H1 (cell line): ENCODE measurements around the gene WDR37. TPM values are rescaled to one million over a fixed set of nuclear protein-coding genes. Genes with fewer than 3 reads are reported as not detected.

Source experiments
- CTCF ChIA-PET: fragments of 300-600 bp; sonication (Branson Sonifier 250); formaldehyde crosslinking; loops from one replicate; lab custom pipeline; 2021; ENCODE audit not compliant: partially characterized antibody; lab: Charles Lee
- POLR2A ChIA-PET: fragments of 300-600 bp; sonication (Branson Sonifier 250); formaldehyde crosslinking; loops from one replicate; lab custom pipeline; 2021; ENCODE audit warnings: inconsistent platforms; ENCODE audit not compliant: partially characterized antibody; lab: Charles Lee
- DNase-seq, 2 experiments: peaks; one replicate each; pipeline versions ENCODE4 v3.0.0 to v3.0.0-alpha.2; 2010 to 2022; ENCODE audit warnings: low spot score in 2 of 2, low read depth in 1 of 2, mixed read lengths in 1 of 2
- FAIRE-seq: peaks from 2 replicates; lab custom pipeline; 2011; peaks lifted over from hg19 to GRCh38; lab: Jason Lieb, UNC
- H2AFZ ChIP-seq: 2 replicates; pipeline ENCODE4 v1.8.1; 2012; ENCODE audit warnings: low read length, inconsistent platforms
- H2AK5ac ChIP-seq: 2 replicates; pipeline ENCODE4 v1.6.1; 2013; ENCODE audit warnings: low read depth, low read length
- H2BK120ac ChIP-seq: replicated peaks from 2 replicates; pipeline ENCODE3; 2013; ENCODE audit warnings: low read depth, low read length, inconsistent platforms
- H2BK12ac ChIP-seq: 2 replicates; pipeline ENCODE4 v1.6.1; 2013; ENCODE audit warnings: low read depth, low read length
- H2BK15ac ChIP-seq: 2 replicates; pipeline ENCODE4 v1.6.1; 2013; ENCODE audit warnings: low read length
- H2BK20ac ChIP-seq: 2 replicates; pipeline ENCODE4 v1.6.1; 2013; ENCODE audit warnings: low read length
- H2BK5ac ChIP-seq: 2 replicates; pipeline ENCODE4 v1.6.1; 2013; ENCODE audit warnings: low read depth, low read length
- H3K14ac ChIP-seq: 2 replicates; pipeline ENCODE4 v1.6.1; 2013; ENCODE audit warnings: inconsistent platforms; ENCODE audit not compliant: insufficient read length
- H3K18ac ChIP-seq: 2 replicates; pipeline ENCODE4 v1.6.1; 2013; ENCODE audit warnings: low read length; ENCODE audit errors: extremely low read depth
- H3K23ac ChIP-seq: 2 replicates; pipeline ENCODE4 v1.6.1; 2013; ENCODE audit warnings: inconsistent platforms; ENCODE audit not compliant: insufficient read length
- H3K23me2 ChIP-seq: 2 replicates; pipeline ENCODE4 v1.6.1; 2013; ENCODE audit warnings: low read depth, low read length
- H3K27ac ChIP-seq: 2 replicates; pipeline ENCODE4 v1.6.1; 2011; ENCODE audit warnings: low read depth, low read length, inconsistent platforms
- H3K27me3 ChIP-seq, 4 experiments: replicated peaks in 1 of 4; 1 replicate in 1 of 4; 2 replicates in 3 of 4; pipeline versions ENCODE4 v1.6.1 to v1.8.1; 2011 to 2013; ENCODE audit warnings: low read length in 3 of 4, mild to moderate bottlenecking in 3 of 4, inconsistent platforms in 2 of 4, mixed read lengths in 2 of 4, moderate library complexity in 1 of 4; ENCODE audit not compliant: control insufficient read depth in 3 of 4, insufficient read depth in 3 of 4; ENCODE audit errors: extremely low read depth in 1 of 4
- H3K36me3 ChIP-seq, 4 experiments: 2 replicates each; pipeline versions ENCODE4 v1.6.1 to v1.8.1; 2011 to 2013; ENCODE audit warnings: mild to moderate bottlenecking in 4 of 4, low read length in 3 of 4, moderate library complexity in 2 of 4, control low read depth in 1 of 4, inconsistent platforms in 1 of 4; ENCODE audit not compliant: insufficient read depth in 4 of 4, control insufficient read depth in 2 of 4
- H3K4ac ChIP-seq: replicated peaks from 2 replicates; pipeline ENCODE3; 2013; ENCODE audit warnings: low read length, low read depth, mixed read lengths, inconsistent platforms; ENCODE audit not compliant: insufficient read length
- H3K4me1 ChIP-seq, 4 experiments: replicated peaks in 1 of 4; 1 replicate in 1 of 4; 2 replicates in 3 of 4; pipeline versions ENCODE4 v1.6.1 to v1.8.1; 2011 to 2013; ENCODE audit warnings: low read length in 3 of 4, inconsistent platforms in 2 of 4, mixed read lengths in 1 of 4; ENCODE audit not compliant: insufficient read depth in 4 of 4, control insufficient read depth in 3 of 4
- H3K4me2 ChIP-seq, 2 experiments: 2 replicates each; pipeline versions ENCODE4 v1.6.1 to v1.8.1; 2011 to 2013; ENCODE audit warnings: low read depth in 2 of 2, low read length in 2 of 2, control low read depth in 1 of 2, inconsistent platforms in 1 of 2, mild to moderate bottlenecking in 1 of 2; ENCODE audit not compliant: insufficient read depth in 1 of 2
- H3K4me3 ChIP-seq, 4 experiments: fragments of 200-600, 300-600 bp in 1 of 4; sonication (generic), shearing (Covaris generic), sonication (Bioruptor Twin) in 1 of 4; 2 replicates each; pipeline versions ENCODE4 v1.5.1 to v1.8.1; 2011 to 2016; ENCODE audit warnings: low read length in 4 of 4, low read depth in 3 of 4, control low read depth in 2 of 4, inconsistent platforms in 2 of 4, mild to moderate bottlenecking in 2 of 4, mixed read lengths in 1 of 4, moderate library complexity in 1 of 4; ENCODE audit not compliant: insufficient read depth in 2 of 4; ENCODE audit errors: extremely low read depth in 1 of 4
- H3K56ac ChIP-seq: replicated peaks from 2 replicates; pipeline ENCODE3; 2013; ENCODE audit warnings: low read depth, mild to moderate bottlenecking, mixed read lengths, low read length, inconsistent platforms; ENCODE audit not compliant: insufficient read length
- H3K79me1 ChIP-seq: 2 replicates; pipeline ENCODE4 v1.6.1; 2013; ENCODE audit warnings: low read depth, low read length, control low read depth
- H3K79me2 ChIP-seq, 2 experiments: 2 replicates each; pipeline versions ENCODE4 v1.6.1 to v1.8.1; 2012 to 2013; ENCODE audit warnings: low read length in 2 of 2, mild to moderate bottlenecking in 2 of 2, inconsistent platforms in 1 of 2; ENCODE audit not compliant: insufficient read depth in 2 of 2, control insufficient read depth in 1 of 2
- H3K9ac ChIP-seq, 4 experiments: replicated peaks in 1 of 4; 1 replicate in 1 of 4; 2 replicates in 3 of 4; pipeline versions ENCODE4 v1.6.1 to v1.8.1; 2011 to 2013; ENCODE audit warnings: low read depth in 3 of 4, low read length in 3 of 4, control low read depth in 2 of 4, mild to moderate bottlenecking in 2 of 4, moderate library complexity in 2 of 4, inconsistent platforms in 1 of 4; ENCODE audit errors: extremely low read depth in 1 of 4
- H3K9me3 ChIP-seq, 2 experiments: 2 replicates each; pipeline versions ENCODE4 v1.6.1 to v1.8.1; 2012 to 2013; ENCODE audit warnings: mild to moderate bottlenecking in 2 of 2, moderate library complexity in 2 of 2, control low read depth in 1 of 2, inconsistent platforms in 1 of 2, low read depth in 1 of 2, low read length in 1 of 2, mixed read lengths in 1 of 2; ENCODE audit not compliant: insufficient read depth in 2 of 2
- H4K20me1 ChIP-seq, 2 experiments: replicated peaks in 1 of 2; 2 replicates each; pipeline versions ENCODE3 to v1.8.1; 2011 to 2013; ENCODE audit warnings: inconsistent platforms in 2 of 2, low read length in 2 of 2, mild to moderate bottlenecking in 1 of 2; ENCODE audit not compliant: insufficient read depth in 2 of 2, control insufficient read depth in 1 of 2
- H4K5ac ChIP-seq: 2 replicates; pipeline ENCODE4 v1.6.1; 2013; ENCODE audit warnings: low read length, low read depth, mixed read lengths, inconsistent platforms; ENCODE audit not compliant: insufficient read length
- H4K8ac ChIP-seq: 2 replicates; pipeline ENCODE4 v1.8.0; 2013; ENCODE audit warnings: mild to moderate bottlenecking, moderate library complexity, low read length, inconsistent platforms; ENCODE audit not compliant: insufficient read depth; ENCODE audit errors: extremely low read depth
- H4K91ac ChIP-seq: replicated peaks from 2 replicates; pipeline ENCODE3; 2013; ENCODE audit warnings: low read length, mixed read lengths, inconsistent platforms; ENCODE audit not compliant: insufficient read length
- BCL11A ChIP-seq, 2 experiments: IDR thresholded peaks; one replicate each; pipeline ENCODE4 v1.6.1; 2011; ENCODE audit warnings: low read depth in 2 of 2, low read length in 2 of 2, mild to moderate bottlenecking in 2 of 2
- CHD2 ChIP-seq: IDR thresholded peaks from 2 replicates; pipeline ENCODE4 v1.6.1; 2012; ENCODE audit warnings: low read length, improper control_type of control experiment
- JUN ChIP-seq: IDR thresholded peaks from 2 replicates; pipeline ENCODE4 v1.6.1; 2011; ENCODE audit warnings: low read depth, mild to moderate bottlenecking, improper control_type of control experiment, low read length
- POLR2A ChIP-seq, 2 experiments: IDR thresholded peaks; 1 replicate in 1 of 2; 2 replicates in 1 of 2; pipeline ENCODE4 v1.6.1; 2011; ENCODE audit warnings: low read depth in 2 of 2, low read length in 2 of 2, mild to moderate bottlenecking in 2 of 2; ENCODE audit errors: control extremely low read depth in 1 of 2
- RXRA ChIP-seq: IDR thresholded peaks from 2 replicates; pipeline ENCODE4 v1.6.1; 2011; ENCODE audit warnings: low read depth, mild to moderate bottlenecking, low read length, moderate library complexity; ENCODE audit not compliant: insufficient read depth
- SP1 ChIP-seq: IDR thresholded peaks from 2 replicates; pipeline ENCODE4 v1.6.1; 2011; ENCODE audit warnings: low read depth, low read length
- TAF7 ChIP-seq: optimal IDR thresholded peaks from 2 replicates; pipeline ENCODE3; 2011; ENCODE audit warnings: low read depth, mild to moderate bottlenecking, inconsistent platforms, low read length, moderate library complexity, borderline replicate concordance
- YY1 ChIP-seq: IDR thresholded peaks from 2 replicates; pipeline ENCODE4 v1.6.1; 2011; ENCODE audit warnings: low read depth, mild to moderate bottlenecking, low read length
- WGBS, 2 experiments: shearing (Covaris generic) in 1 of 2; methylation state at CpG; one replicate each; pipeline versions ENCODE4 v1.1.6 to v1.1.7; 2013 to 2015; ENCODE audit warnings: low lambda C conversion rate in 2 of 2, mixed read lengths in 2 of 2, inconsistent platforms in 1 of 2, low coverage in 1 of 2, missing lambda C conversion rate in 1 of 2; ENCODE audit not compliant: insufficient replicate concordance in 2 of 2, insufficient coverage in 1 of 2, insufficient read length in 1 of 2; ENCODE audit errors: extremely low coverage in 1 of 2, missing lambda C conversion rate in 1 of 2; 5-methylcytosine and 5-hydroxymethylcytosine counted together
- polyA plus RNA-seq, 7 experiments: library from polyadenylated mRNA; depleted of rRNA in 3 of 7; stranded (reverse) in 5 of 7; unstranded in 2 of 7; fragments of >200 nt in 5 of 7; fragments of 200-250 nt in 2 of 7; gene quantifications; 1 replicate in 5 of 7; 2 replicates in 1 of 7; 4 replicates in 1 of 7; pipeline versions ENCODE4 v1.2.1 to v1.2.3, GENCODE V29; 2011 to 2013; ENCODE audit warnings: missing spikeins in 2 of 7, mixed read lengths in 2 of 7
- total RNA-seq: library from RNA; stranded (reverse); fragmentation: NEBNext Ultra II Directional; extraction: Animal tissue kit (Norgen Biotek cat#: 25700); gene quantifications from 2 replicates; pipeline ENCODE4 v1.2.1, GENCODE V29; 2021
- TF ChIP-seq, protein P1 (sequence below), 3 experiments: IDR thresholded peaks; 1 replicate in 2 of 3; 2 replicates in 1 of 3; pipeline versions ENCODE4 v1.5.1 to v1.6.1; 2011; ENCODE audit warnings: low read length in 3 of 3, mild to moderate bottlenecking in 3 of 3, inconsistent platforms in 2 of 3, low read depth in 1 of 3, moderate library complexity in 1 of 3; ENCODE audit not compliant: insufficient read depth in 1 of 3; ENCODE audit errors: control extremely low read depth in 1 of 3
- TF ChIP-seq, protein P2 (sequence below): IDR thresholded peaks from 2 replicates; pipeline ENCODE4 v1.6.1; 2012; ENCODE audit warnings: inconsistent platforms

The WDR37 gene
- total and polyA plus RNA-seq, 2 of the 8 experiments (the other 6 are each of a cell fraction or from before 2014, with no cell fraction given), result 9.6 to 12.0 TPM

DNA sequence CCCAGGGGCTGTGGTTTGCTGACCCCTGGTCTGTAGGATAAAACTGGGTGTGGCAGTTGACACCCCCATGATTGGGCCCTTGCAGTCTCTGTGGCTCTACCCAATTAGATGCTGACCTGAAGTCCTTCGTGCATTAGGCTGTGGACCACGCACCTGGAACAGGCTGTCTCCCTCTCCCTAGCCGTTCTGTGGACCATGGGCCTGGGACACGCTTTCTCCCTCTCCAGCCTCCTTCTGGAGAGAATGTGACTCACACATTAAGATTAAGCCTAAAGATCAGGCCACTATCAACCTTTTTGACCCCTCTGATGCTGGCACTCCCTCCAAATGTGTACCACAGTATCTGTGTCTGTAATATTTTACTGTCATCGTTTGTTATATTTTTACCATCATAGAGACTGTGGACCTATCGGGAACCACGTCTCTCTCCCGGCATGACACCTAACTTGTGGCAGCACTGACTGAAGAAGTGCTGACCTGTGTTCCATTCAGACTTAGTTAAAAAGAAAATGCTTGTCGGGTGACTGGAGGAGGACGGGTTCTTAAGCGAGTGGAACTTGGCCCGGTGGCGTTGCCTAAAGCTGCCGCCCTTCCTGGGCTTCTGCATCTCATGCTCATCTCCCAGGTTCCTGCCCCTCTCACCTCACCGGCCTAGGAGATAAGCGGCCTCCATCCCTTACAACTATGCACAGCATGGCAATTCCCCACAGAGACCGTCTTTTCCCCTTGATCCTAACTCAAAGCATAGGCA, 92.8 kb downstream of the WDR37 start:
- H3K23me2 ChIP-seq, result no peaks in the 10 kb centered on the region
- H3K23ac ChIP-seq, result no peak overlapping the region
- no peak overlapping the region for H2BK5ac ChIP-seq
- H4K20me1 ChIP-seq, result peaks cover 0 to 4% of the 10 kb centered on the region in 2 experiments
- no peak overlapping the region for H2AFZ ChIP-seq
- FAIRE-seq (no peak), DNase-seq (peak in 1 of 2 experiments; percentile 36)
- no peak overlapping the region for H3K18ac ChIP-seq
- H3K79me2 ChIP-seq, result no peaks in the 10 kb centered on the region
- no peaks in the 10 kb centered on the region for H3K36me3 ChIP-seq
- no peak overlapping the region for H3K14ac ChIP-seq
- H2BK20ac ChIP-seq, result no peak overlapping the region
- H4K91ac ChIP-seq, result no peak overlapping the region
- peaks cover 0 to 2% (median 0%) of the 10 kb centered on the region in 4 experiments; a peak in 2 of 7 replicates for H3K27me3 ChIP-seq
- H4K5ac ChIP-seq, result no peak overlapping the region
- no peaks in the 10 kb centered on the region for H3K4me1 ChIP-seq
- H2BK120ac ChIP-seq, result no peak overlapping the region
- ChIA-PET CTCF (interaction anchor here (0.6 to 2.1 kb wide), 3 partner anchors 12 to 1275 kb away, joined by 3 to 6 read pairs (median 4); no protein-coding TSS in a partner anchor), POLR2A (interaction anchor here (1.2 kb wide), 1 partner anchor 10 kb away, joined by 3 read pairs; no protein-coding TSS in a partner anchor)
- no peak overlapping the region for H2AK5ac ChIP-seq
- no peak overlapping the region for H2BK15ac ChIP-seq
- no peak overlapping the region for H4K8ac ChIP-seq
- H2BK12ac ChIP-seq, result no peak overlapping the region
- 93% methylated on average over 17 of the region's 17 CpGs; no CpG with 5 or more reads in 1 of the 2 experiments for WGBS, 2 experiments
- peaks cover 0 to 3% of the 10 kb centered on the region in 2 experiments; a peak in 1 of 4 replicates for H3K9me3 ChIP-seq
- H3K79me1 ChIP-seq, result no peaks in the 10 kb centered on the region
- H3K4me2 ChIP-seq, result no peak overlapping the region
- H3K4ac ChIP-seq, result no peak overlapping the region
- no peak overlapping the region for H3K4me3 ChIP-seq
- H3K9ac ChIP-seq, result no peak overlapping the region
- H3K56ac ChIP-seq, result no peak overlapping the region
- H3K27ac ChIP-seq, result no peak overlapping the region
- TF ChIP-seq, protein P1, sequence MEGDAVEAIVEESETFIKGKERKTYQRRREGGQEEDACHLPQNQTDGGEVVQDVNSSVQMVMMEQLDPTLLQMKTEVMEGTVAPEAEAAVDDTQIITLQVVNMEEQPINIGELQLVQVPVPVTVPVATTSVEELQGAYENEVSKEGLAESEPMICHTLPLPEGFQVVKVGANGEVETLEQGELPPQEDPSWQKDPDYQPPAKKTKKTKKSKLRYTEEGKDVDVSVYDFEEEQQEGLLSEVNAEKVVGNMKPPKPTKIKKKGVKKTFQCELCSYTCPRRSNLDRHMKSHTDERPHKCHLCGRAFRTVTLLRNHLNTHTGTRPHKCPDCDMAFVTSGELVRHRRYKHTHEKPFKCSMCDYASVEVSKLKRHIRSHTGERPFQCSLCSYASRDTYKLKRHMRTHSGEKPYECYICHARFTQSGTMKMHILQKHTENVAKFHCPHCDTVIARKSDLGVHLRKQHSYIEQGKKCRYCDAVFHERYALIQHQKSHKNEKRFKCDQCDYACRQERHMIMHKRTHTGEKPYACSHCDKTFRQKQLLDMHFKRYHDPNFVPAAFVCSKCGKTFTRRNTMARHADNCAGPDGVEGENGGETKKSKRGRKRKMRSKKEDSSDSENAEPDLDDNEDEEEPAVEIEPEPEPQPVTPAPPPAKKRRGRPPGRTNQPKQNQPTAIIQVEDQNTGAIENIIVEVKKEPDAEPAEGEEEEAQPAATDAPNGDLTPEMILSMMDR (IDR thresholded peaks at IDR 0.05; ENCODE audit: control extremely low read depth in 1 of 3, insufficient read depth in 1 of 3, low read depth in 1 of 3, low read length in 3 of 3), result no peak
- TF ChIP-seq JUN (no peak), RXRA (no peak), CHD2 (no peak), POLR2A (IDR thresholded peaks at IDR 0.05; ENCODE audit: control extremely low read depth in 1 of 2, low read depth in 2 of 2, low read length in 2 of 2) (no peak), SP1 (no peak), BCL11A (IDR thresholded peaks at IDR 0.05; ENCODE audit: low read depth in 2 of 2, low read length in 2 of 2) (no peak), YY1 (no peak), TAF7 (no peak)
- TF ChIP-seq, protein P2, sequence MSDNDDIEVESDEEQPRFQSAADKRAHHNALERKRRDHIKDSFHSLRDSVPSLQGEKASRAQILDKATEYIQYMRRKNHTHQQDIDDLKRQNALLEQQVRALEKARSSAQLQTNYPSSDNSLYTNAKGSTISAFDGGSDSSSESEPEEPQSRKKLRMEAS, result no peak
